ENCODE measurements around the gene SUPT4H1. TPM values are rescaled to one million over a fixed set of nuclear protein-coding genes. Genes with fewer than 3 reads are reported as not detected.

SUPT4H1 gene
- total RNA-seq, 1 donor from 2014 or later, result 95.7 TPM

DNA sequence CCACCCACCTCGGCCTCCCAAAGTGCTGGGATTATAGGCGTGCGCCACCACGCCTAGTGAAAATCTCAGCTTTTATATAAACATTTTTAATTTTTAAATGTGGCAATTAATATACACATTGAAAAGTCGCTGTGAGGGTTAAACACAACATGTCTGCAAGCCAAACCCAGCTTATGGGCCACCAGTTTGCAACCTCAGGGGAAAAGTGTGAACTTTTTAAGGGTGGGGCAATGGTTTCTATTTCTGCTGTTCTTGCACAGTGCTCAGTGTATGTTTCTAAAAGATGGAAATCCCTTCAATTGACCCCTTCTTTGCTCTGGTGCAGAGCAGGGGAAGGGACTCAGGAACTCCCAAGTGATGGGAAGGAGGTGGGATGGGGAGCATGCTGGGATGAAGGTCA, 18.3 kb upstream of the SUPT4H1 start:
- peaks cover 16% of the 10 kb centered on the region for H3K4me1 Mint-ChIP-seq (ENCODE audit: low read depth)
- TF ChIP-seq, protein P1, sequence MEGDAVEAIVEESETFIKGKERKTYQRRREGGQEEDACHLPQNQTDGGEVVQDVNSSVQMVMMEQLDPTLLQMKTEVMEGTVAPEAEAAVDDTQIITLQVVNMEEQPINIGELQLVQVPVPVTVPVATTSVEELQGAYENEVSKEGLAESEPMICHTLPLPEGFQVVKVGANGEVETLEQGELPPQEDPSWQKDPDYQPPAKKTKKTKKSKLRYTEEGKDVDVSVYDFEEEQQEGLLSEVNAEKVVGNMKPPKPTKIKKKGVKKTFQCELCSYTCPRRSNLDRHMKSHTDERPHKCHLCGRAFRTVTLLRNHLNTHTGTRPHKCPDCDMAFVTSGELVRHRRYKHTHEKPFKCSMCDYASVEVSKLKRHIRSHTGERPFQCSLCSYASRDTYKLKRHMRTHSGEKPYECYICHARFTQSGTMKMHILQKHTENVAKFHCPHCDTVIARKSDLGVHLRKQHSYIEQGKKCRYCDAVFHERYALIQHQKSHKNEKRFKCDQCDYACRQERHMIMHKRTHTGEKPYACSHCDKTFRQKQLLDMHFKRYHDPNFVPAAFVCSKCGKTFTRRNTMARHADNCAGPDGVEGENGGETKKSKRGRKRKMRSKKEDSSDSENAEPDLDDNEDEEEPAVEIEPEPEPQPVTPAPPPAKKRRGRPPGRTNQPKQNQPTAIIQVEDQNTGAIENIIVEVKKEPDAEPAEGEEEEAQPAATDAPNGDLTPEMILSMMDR (IDR thresholded peaks at IDR 0.05; ENCODE audit: unreplicated experiment), result no peak
- no peak overlapping the region for H3K27ac Mint-ChIP-seq

DNA sequence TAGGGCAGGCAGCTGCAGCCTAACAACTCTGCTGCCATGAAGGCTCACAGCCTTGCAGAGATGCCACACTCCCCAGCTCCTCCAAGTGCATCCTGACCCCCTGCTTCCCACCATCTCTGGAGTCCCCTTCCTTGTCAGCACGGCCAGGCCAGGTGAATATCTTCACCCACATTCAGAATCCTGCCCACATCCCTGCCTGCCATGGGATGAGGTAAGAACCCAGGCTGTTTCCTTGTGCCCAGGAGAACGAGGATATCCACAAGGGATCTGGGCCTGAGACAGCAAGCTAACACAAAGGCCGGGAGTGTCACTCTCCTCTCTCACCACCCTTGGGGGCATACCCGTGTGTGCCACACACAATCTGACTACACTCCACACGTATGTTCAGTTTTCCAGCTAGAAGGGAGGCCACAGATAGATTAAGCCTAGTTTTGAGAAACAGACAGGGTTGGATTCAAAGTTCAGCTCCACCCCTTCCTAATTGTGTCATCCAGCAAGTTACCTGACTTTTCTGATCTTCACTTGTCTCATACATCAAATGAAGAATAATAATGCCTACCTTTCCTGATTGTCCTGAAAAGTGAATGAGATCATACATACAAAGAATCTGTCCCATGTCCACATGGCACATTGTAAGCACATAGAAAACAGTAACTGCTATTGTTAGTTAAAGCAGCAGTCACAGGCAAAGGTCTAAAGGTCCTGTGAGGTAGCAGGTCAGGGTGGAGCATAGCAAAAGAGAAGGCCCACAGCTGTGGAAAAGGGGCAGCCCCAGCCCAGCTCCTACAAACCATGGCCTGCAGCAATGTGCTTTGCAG, 17.4 kb upstream of the SUPT4H1 start:
- Mint-ChIP-seq H3K27ac (peak overlapping the region; percentile 70), H3K36me3 (ENCODE audit: insufficient read depth) (peaks cover 5% of the 10 kb centered on the region), H3K27me3 (no peaks in the 10 kb centered on the region), H3K4me1 (ENCODE audit: low read depth) (peaks cover 23% of the 10 kb centered on the region), H3K9me3 (ENCODE audit: low read depth) (no peaks in the 10 kb centered on the region), H3K4me3 (ENCODE audit: low read depth) (no peak overlapping the region)
- TF ChIP-seq, protein P1 (IDR thresholded peaks at IDR 0.05; ENCODE audit: unreplicated experiment), result no peak
- no peak for DNase-seq (ENCODE audit: low spot score, unreplicated experiment)

More for the DNA sequence above, 18.3 kb upstream of the SUPT4H1 start:
- Mint-ChIP-seq H3K27me3 (no peaks in the 10 kb centered on the region), H3K36me3 (ENCODE audit: insufficient read depth) (peaks cover 5% of the 10 kb centered on the region), H3K9me3 (ENCODE audit: low read depth) (no peaks in the 10 kb centered on the region), H3K4me3 (ENCODE audit: low read depth) (no peak overlapping the region)
- no peak for DNase-seq (ENCODE audit: low spot score, unreplicated experiment)

DNA sequence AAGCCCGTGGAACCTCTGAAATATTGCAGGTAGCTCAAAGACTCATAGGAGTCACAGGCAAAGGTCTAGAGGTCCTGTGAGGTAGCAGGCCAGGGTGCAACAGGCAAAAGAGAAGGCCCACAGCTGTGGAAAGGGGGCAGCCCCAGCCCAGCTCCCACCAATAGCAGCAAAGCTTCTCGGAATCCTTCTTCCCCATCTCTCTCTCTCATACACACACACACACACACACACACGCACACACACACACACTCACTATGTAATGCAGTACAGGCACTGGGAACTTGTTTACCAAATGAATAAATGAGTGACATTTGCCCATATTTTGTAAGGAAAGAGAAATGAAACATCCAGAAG, 16.8 kb upstream of the SUPT4H1 start:
- TF ChIP-seq, protein P1 (IDR thresholded peaks at IDR 0.05; ENCODE audit: unreplicated experiment), result no peak
- H3K9me3 Mint-ChIP-seq (ENCODE audit: low read depth), result no peaks in the 10 kb centered on the region
- no peaks in the 10 kb centered on the region for H3K27me3 Mint-ChIP-seq
- DNase-seq (ENCODE audit: low spot score, unreplicated experiment), result no peak
- H3K27ac Mint-ChIP-seq, result no peak overlapping the region
- H3K4me3 Mint-ChIP-seq (ENCODE audit: low read depth), result no peak overlapping the region
- H3K36me3 Mint-ChIP-seq (ENCODE audit: insufficient read depth), result peaks cover 5% of the 10 kb centered on the region
- peaks cover 27% of the 10 kb centered on the region for H3K4me1 Mint-ChIP-seq (ENCODE audit: low read depth)

DNA sequence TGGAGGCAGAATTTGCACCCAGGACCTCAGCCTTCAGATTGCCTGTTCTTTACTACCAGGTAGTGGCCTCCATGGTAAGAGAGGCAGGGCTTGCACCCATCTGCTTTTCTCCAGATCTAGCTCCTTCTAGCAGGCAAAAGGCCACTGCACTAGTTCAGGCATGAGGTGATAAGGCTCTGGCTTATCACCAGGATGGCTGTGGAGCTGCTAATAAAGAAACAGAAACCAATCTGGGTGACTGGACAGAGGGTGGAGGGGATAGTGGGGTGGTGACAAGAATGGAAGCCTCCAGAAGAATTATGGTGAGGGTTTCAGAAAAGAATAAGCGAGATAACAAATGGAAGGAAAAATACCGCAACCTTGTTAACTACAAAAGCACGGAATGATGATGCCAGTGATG, 15.5 kb upstream of the SUPT4H1 start:
- H3K9me3 Mint-ChIP-seq (ENCODE audit: low read depth), result no peaks in the 10 kb centered on the region
- no peak overlapping the region for H3K4me3 Mint-ChIP-seq (ENCODE audit: low read depth)
- H3K27me3 Mint-ChIP-seq, result no peaks in the 10 kb centered on the region
- TF ChIP-seq, protein P1 (IDR thresholded peaks at IDR 0.05; ENCODE audit: unreplicated experiment), result no peak
- no peak for DNase-seq (ENCODE audit: low spot score, unreplicated experiment)
- H3K36me3 Mint-ChIP-seq (ENCODE audit: insufficient read depth), result peaks cover 5% of the 10 kb centered on the region
- H3K4me1 Mint-ChIP-seq (ENCODE audit: low read depth), result peaks cover 30% of the 10 kb centered on the region
- H3K27ac Mint-ChIP-seq, result no peak overlapping the region

DNA sequence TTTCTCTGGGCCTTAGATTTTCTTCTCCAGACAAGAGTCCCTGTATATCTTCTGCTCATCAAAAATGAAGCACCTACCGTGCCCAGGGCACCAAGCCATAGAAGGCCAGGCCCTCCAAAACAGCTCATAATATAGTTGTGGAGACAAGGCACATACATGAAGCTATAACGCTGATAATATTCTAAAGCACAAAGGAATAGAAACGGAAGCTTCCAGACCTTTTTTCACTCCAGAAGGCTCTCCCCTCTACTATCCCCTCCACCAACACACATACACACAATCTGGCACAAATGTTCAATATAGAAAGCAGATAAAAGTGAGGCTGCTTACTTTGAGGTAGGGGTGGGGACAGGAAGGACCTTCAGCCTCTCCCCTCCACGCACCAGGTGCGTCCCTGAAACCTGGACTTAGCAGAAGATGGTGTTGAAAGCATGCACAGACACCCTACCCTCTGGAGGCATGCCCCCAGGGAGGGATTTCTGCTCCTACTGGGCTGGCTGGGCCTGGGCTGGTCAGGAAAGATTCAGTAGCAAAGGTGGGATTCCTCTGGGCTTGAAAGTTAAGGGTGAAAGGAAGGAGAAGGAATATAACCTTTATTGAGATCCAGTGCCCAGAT, 14.1 kb upstream of the SUPT4H1 start:
- Mint-ChIP-seq H3K4me3 (ENCODE audit: low read depth) (no peak overlapping the region), H3K27ac (no peak overlapping the region)

More for the DNA sequence above, 14.1 kb upstream of the SUPT4H1 start:
- DNase-seq (ENCODE audit: low spot score, unreplicated experiment), result no peak
- Mint-ChIP-seq H3K4me1 (ENCODE audit: low read depth) (peaks cover 30% of the 10 kb centered on the region), H3K9me3 (ENCODE audit: low read depth) (no peaks in the 10 kb centered on the region), H3K36me3 (ENCODE audit: insufficient read depth) (peaks cover 10% of the 10 kb centered on the region), H3K27me3 (no peaks in the 10 kb centered on the region)
- TF ChIP-seq, protein P1 (IDR thresholded peaks at IDR 0.05; ENCODE audit: unreplicated experiment), result no peak
